Lung microvascular endothelial cell (primary cell): ENCODE results near the gene VARS1. TPM values are rescaled to one million over a fixed set of nuclear protein-coding genes. Genes with fewer than 3 reads are reported as not detected.
A peak's percentile ranks its signal among the peaks of the same experiment; 100 is the strongest.
"Not testable (repeated sequence)": the region's sequence is repeated elsewhere in the genome, so short reads cannot be mapped to it uniquely, and the experiment has no call there.

Experiments
- DNase-seq, 2 donors: peaks; one replicate each; pipeline versions ENCODE4 v3.0.0 to v3.0.0-alpha.2; 2010; ENCODE audit warnings: low read depth in 2 of 2
- total RNA-seq: library from RNA; depleted of rRNA; stranded (reverse); fragments of >200 nt; gene quantifications from 2 replicates; pipeline ENCODE4 v1.2.1, GENCODE V29; 2014

Gene VARS1
- total RNA-seq, 1 donor from 2014 or later, result 36.3 TPM

DNA sequence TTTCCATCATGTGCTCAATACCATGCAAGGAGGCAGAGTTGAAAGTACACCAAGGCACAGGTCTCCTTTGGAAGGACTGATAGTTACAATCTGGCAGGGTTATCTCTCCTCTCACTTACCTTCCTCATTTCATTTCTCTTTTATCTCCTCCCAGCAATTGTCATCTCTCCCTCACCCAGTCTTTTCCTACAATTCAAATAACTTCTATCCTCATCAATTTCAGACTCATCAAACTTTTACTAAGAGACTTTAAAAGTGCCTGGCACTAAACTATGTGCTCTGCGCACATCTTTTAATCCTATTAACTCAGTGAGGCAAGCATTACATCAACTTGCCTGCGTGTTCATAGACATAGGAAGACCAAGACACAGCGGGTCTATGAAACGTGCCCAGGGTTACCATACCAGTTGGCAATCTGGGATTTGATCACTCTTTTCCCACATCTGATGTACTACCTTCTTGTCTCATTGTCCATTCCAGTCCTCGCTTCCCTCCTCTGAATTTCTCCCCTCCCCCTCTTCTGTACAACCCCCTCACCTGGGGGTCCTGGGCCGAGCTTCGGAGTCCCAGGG is 1.2 kb downstream of the VARS1 start:
- DNase-seq, result peak; percentile 27 to 34

DNA sequence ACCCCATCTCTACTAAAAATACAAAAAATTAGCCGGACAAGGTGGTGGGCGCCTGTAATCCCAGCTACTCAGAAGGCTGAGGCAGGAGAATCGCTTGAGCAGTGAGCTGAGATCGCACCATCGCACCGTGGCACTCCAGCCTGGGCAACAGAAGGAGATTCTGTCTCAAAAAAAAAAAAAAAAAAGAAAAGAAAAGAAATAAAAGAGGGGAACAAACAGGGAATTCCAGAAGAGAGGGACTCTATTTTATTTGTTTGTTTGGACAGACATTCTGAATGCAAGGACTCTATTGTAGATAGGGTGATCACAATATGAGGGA is 1.7 kb downstream of the VARS1 start:
- DNase-seq, result not testable (repeated sequence)

DNA sequence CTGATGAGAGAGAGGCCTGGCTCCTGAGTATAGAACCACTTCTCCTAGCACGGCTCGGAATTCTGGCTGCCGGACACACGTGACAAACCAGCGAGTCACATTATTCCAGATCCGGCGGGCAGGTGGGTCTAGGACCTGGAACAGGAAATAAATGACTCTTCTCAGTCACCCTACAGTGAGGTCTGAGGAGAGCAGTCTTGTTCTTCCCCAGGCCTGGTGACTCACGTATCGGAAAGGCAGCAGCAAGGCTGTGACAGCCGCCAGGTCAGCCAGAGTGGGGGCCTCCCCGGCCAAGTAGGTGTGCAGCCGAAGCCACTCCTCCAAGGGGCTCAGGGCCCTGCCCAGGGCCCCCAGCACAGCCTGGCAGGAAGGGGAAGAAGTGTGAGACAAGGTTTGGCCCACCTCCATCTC is 2.8 kb downstream of the VARS1 start:
- peak; percentile 24 to 70 for DNase-seq

DNA sequence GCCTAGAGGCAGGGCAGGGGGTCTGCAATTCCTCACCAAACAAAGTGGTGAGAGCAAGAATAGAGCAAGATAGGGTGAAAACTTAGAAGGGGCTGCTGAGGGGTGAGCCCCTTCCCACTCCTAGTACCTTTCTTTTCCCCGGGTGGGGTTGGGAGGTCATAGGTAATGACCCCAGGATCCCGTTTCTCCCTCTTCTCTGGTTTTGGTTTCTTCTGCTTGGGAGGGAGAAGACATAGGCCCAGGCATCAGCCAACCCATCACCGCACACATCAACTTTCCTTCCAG is 3.5 kb downstream of the VARS1 start:
- DNase-seq, result no peak

DNA sequence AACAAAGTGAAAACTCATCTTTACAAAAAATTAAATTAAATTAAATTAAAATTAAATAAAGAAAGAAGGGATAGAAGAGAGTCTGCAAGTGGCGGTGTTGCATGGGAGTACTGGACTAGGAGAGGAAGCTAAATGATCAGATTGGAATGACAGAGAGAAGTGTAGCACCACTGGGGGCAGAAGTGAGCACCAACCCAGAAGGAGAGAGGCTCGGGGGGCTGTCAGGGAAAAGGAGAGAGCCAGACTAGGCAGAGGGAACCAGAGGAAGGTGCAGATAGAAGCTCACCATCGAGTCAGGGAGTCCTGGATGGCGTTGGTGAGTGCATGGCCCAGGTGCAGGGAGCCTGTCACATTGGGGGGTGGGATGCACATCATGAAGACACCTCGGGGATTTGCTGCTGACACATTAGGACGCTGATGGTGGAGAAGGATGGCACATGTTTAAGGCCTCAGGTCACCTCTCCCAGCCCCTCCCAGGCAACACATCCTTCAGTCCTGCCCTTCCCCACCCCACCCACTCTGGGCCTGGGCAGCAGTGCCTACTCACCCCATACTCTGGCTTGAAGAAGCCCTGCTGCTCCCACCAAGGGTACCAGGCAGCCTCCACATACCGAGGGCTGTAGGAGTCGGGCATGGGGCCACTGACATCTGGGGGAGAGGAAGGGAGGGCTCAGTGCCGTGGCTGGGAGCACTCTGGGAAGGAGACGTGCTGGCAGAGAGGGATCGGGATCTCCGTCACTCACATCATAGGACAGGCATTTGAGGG is 4.0 kb downstream of the VARS1 start:
- peak; percentile 48 to 63 for DNase-seq

DNA sequence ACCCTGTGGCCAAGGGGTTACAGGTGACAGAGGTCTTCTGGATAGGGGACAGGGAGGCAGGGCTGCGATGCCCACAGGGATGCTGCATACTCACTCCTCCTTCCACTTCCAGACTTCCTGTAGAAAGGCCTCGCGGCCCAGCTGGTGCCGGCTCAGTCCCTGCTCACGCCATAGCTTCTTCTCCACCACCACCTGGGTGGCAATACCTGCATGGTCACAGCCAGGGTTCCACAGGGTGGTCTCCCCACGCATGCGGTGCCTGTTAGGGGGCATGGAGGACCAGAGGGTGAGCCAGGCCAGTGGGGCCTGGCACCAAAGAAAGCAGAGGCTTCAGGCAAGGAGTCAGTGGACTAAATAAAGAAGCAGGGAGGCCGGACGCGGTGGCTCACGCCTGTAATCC is 10.1 kb downstream of the VARS1 start:
- DNase-seq, result no peak

DNA sequence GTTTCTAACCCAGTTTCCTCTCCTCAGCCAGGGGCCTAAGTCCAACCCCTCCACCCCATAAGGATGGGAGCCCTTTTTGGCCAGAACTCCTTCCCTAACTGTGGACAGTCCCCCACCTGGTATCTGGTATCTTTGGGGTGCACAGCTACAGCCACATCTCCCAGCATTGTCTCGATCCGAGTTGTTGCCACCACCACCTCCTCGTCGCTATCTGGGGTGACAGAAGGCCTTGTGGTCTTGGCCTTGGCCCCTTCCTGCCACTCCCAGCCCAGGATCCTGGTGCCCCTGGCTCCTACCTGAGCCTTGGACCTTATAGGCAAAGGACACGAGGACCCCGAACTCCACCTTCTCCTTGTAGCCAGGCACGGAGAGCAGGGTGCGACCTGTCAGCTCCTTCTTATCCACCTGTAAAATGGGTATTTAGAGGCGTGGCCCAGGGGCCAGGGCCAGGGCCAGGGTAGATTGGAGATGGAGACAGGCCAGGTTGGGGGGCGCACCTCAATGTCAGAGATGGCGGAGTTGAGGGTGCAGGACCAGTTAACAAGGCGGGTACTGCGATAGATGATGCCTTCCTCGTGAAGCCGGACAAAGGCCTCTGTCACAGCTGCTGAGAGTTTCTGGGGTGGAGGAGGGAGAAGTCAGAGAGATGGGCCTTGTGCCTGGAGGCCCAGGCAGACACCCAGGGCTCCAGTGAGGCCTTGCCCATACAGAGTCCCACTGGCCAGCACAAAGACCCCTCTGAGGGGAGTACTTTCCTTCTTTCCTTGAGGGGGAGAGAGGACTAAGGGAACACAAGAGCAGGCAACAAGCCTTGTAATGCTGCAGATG is 11.2 kb downstream of the VARS1 start:
- DNase-seq, result no peak

DNA sequence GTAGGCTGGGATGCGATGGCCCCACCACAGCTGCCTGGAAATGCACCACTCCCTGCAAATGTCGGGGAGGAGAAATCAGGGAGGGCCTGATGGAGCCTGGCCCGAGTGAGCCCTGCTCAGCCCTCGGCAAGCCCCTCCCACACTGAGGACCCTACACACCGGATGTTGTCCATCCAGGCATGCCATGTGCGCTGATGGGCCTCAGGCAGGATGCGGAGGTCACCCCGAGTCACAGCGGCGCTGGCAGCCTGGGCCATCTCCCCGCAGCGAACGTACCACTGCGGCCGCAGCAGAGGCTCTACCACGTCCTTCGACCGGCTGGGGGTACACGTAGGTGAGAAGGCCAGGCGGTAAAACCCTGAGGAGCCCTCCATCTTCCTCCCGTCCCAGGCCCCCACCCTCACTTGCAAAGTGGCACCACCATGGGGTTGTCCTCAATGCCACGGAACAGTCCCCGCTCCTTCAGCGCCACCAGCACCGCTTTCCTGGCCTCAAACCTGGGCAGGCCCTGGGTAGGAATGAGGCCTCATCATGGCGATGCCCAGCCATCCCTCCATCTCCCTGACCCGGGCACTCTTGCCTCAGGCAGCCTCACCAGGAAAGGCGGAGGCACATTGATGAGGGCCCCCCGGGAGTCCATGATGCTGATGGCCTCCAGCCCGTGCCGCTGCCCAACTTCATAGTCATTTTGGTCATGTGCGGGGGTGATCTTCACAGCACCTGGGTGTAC is 13.3 kb downstream of the VARS1 start:
- no peak for DNase-seq

DNA sequence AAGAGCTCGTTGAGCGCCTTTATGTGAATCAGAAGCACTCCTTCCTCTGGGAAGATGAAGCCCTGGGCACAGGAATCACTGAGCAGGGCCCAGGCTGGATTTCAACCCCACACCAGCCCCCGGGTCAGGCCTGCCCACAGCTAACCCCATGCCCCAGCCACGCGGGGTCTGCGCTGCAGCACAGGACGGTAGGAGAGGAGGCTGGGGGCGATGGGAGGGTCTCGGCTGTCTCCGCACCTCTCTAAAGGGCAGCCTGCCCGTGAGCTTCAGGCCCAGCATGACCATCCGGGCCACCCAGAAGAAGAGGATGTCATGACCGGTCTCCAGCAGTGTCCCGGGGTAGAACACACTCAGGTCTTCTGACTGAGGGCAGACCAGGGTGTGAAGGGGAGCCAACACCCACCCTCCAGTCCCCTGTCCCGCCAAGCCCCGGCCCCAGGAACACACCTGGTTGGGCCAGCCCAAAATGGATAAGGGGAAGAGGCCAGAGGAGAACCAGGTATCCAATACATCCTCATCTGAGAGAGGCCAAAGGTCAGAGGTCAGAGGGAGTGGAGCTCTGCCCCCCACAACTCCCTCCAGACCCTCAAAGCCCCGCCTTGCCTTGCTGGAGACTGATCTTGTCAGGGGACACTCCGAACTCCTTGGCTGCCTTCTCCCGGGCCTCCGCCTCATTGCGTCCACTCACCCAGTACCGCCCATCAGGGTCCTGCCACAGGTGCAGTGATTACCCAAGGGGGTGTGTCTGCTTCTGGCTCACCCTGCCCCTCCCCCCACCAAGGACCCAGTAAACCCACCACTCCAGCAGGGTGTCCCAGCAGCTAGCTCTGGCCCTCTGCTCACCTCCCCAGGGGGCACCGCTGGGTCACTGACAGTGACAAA is 14.1 kb downstream of the VARS1 start:
- no peak for DNase-seq

DNA sequence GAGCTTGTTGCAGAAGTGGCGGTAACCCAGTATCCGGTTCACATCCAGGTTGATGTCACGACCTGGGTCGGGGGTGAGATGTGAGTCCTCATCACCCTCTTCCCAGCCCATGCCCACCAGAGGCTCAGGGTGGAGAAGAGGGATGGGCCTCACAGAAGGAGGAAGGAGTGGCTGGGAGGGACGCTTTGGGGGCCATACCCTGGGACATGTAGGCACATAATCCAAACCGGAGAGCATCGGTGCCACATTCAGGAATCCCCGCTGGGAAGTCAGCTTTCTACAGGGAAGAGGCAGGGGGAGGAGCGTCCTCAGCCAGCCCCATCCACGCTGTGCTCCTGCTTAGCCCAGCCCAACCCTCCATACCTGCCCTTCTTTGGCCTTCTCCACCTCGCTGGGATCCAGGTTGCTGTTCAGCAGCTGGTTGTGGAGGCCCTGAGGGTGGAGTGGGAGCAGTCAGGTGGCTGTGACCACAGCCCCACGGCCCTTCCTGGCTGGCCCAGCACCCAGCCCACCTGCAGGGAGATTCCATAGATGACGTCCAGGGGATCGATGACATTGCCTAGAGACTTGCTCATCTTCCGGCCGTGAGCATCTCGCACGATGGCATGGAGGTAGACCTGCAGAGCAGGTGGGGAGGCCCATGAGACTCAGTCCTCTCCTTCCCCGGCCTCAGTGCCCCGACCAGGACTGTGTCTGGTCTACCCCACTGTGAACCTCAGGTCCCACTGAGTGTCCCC is 14.9 kb downstream of the VARS1 start:
- DNase-seq, result no peak

DNA sequence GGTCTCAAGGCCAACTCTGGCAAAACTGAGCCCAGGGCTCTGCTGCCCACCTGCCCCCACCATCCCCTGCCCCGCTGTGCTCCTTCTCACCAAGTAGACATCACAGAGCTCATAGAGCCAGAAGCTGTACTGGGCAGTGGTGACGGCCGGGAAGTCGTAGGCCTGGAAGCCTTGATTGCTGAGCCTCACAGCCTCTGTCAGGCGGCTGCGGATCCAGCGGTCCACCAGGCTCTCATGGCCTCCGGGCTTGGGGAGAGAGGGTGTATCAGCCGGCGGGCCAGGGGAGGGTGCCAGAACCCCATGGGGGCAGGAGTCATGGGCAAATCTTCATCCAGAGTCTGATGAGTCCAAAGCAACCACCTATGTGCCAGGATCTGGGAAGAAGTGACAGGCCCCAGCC is 15.6 kb downstream of the VARS1 start:
- no peak for DNase-seq

DNA sequence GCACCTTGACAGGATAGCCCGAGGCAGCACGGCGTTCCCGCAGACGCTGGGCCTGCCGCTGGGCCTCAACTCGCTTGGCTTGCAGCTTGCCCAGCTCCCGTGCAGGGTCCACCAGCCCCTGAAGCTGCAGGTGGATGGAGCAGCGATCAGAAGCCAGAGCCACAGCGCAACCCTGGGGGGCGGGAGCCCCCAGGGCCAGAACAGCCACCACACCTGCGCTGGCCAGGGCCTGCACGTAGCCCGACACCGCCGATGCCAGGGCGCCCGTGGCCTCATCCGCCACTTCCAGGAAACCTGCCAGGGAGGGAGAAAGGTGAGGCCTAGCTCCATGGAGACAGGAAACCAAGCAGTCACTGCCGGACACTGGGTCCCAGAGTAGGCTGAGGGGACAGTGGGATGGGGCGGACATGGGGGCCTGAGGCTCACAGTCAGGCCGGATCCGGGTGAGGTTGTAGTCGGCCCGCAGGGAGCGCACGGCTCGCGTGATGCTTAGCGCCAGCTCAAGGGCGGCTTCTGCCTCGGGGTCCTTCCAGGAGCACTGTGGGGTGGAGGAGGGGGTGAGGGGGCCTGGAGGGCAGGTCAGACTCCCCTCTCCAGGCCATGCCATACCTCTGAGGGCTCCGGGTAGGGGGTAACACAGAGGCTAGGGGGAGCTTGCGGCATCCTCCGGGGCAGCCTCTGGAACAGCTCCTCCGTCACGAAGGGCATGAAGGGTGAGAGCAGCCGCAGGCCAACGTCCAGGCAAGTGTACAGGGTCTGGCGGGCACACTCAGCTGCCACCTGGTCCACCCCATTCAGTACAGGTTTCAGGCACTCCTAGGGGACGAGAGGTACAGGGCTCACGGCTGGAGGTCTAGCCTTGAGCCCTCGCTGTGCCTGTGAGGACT is 16.3 kb downstream of the VARS1 start:
- DNase-seq, result no peak

DNA sequence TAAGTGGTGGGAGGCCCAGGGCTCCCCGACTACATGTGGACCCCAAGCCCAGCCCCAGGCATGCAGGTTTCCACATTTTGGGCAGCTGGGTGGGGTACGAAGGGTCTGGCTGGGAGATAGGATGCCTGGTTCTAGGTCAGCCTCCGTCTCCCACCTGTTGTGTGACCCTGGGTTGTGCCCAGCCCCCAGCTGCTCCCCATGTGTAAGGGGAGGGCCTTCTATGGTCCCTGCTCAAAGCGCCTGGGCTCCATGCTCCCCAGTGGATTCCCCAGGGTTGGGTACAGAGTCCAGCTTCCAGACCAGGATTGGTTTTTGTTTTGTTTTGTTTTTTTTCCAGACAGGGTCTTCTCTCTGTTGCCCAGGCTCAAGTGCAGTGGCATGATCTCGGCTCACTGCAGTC is 17.4 kb downstream of the VARS1 start:
- DNase-seq, result no peak

DNA sequence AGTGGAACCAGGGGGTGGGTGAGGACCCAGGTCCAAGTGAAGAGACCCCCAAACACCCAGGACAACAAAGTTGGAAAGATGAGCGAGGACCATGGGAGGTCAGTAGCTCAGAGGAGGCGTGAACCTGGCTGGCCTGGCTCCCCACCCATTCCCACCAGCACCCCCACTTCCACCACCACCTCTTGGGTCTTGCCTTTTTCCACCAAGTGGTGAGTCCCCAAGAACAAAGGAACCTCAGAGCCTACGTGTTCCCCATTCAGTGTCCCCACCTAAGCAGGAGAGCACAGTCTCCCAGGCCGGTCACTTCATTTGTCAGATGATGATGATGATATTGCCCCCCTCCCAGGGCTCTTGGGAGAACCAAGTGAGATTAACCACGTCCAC is 17.9 kb downstream of the VARS1 start:
- no peak for DNase-seq

DNA sequence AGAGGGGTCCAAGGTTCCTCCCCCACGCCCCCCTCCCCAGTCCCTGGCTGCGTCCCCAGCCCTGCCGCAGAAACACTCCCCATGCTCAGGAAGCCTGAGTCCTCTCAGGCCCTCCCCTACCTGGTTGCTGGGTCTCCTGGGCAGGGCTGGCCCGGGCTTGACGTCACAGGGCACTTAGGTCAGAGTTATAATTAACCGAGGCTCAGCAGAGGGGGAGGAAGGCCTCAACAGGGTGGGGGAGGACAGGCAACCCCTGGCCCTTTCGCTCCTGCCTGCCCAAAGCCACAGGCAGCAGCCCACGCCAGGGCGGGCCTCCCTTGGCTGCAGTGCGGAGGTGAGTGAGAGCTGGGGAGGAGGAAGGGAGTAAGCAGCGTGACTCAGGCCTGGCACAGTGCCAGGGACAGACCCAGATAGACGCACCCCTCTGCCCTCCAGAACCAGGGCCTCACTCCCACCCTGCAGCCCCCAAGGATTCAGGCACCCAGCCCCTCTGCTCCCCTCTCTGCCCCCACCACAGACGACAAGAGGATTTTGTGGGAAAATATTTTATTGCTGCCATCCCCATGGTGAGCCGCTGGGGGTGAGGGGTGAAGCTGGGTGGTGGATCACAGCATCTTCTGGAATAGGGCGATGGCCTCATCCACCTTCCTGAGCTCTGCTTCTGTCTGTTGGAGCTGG is 18.4 kb downstream of the VARS1 start, which contains the start of gene VWA7:
Gene VWA7 (minus strand): TSS at position 340 of the 678 bp plus-strand sequence. CDS start 549 bp downstream, outside the sequence.
- peak; percentile 51 to 55 for DNase-seq

DNA sequence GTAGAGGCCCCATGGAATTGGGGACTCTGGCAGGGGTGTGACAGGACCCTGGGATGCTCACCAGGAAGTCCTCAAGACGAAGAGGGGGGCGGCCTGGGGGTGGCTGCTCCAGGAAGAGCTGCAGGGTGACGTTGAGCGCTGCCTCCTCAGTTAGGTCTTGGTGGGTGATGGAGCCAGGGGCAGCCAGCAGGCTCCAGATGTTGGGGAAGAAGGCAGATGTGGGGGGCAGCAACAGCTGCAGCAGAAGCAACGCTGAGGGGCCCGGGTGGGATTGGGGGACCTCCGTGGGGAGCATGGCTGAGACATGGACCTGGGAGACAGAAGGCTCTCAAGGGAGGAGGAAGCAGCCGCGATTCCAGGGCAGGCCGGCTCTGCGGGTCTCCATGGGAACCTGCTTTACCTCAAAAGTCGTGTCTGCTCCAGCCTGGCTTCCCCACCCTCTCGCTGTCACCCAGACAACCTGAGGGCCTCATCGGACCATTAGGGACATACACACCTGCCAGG is 19.0 kb downstream of the VARS1 start:
- DNase-seq, result no peak

DNA sequence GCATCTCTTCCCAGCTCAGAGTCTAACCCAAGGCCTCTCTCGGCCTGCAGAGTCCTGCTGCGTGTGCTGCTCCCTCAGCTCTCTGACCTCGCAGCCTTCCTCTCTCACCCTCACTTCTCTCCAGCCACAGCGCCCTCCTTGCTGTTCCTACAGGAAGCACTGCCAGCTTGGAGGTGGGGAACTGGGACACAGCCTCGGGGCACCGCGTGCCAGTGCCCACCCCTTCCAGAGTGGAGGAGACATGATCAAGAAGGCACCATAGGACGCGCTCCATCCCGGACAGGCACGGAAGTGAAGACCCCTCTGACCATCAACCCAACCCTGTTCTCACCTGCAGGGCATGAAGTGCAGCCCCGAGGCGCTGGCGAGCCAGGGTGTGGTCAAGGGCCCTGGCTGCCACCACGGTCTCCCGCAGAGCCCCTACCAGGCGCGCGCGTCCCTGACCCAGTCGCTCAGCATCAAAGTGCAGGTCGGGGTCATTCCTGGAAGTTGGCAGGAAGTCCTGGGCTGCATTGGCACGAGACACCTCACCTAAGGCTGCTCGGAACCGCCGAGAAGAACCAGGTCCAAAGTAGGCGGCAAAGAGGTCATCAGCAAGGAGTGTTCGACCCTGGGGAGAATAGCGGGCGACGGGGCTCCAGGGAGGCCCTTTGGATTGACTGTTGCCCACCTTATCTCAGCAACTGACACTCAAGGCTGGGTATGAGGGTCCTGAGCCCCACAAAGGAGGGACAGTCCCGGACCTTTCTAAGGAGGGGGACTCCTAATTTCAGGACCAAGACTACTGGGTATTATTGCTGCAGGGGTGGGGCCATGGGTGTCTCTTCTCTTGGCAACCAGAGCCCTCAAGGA is 19.7 kb downstream of the VARS1 start:
- no peak for DNase-seq

DNA sequence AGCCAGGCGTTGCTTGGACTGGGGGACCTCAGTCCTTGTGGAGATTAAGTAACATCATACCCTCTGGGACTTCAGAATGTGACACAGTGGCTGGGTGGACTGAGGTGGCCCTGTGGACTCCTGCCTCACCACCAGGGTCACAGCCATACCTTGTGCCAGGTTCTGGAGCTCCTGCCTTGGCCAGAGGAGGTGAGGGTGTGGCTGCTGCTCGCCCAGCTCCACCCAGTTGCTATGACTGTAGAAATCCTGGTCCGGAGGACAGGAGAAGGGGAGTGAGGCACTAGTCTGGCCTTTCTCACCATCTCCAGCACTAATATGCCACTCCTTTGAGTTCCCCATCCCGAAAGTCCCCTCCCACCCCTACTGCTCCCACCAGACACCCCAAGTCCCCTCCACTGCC is 20.4 kb downstream of the VARS1 start:
- DNase-seq, result no peak
